ENCODE measurements around the gene LCP1. TPM values are rescaled to one million over a fixed set of nuclear protein-coding genes. Genes with fewer than 3 reads are reported as not detected.

The LCP1 gene
- total and polyA plus RNA-seq, 9 of the 15 experiments (the other 6 are each of a cell fraction or from before 2014, with no cell fraction given): 83.0 to 255 (median 163) TPM

DNA sequence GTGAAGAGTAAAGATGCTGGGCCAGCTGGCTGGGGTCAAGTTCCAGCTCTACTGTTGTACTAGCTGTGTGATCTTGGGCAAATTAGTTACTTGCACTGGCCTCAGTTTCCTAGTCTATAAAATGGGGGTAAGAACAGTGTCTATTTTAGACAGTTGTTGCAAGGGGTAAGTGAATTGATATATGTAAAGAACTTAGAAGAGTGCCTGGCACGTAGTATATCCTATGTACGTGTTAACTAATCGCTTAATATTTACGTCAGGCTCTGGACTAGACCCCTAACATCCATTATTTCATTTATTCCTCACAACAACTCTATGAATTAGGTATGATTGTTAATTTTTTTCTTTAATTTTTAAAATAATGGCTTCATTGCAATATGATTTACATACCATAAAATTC lies 3.7 kb upstream of the LCP1 start:
- Histone ChIP-seq H2AFZ (ENCODE audit: low read depth, low read length) (no peak overlapping the region), H4K20me1 (replicated peaks; ENCODE audit: control insufficient read depth, insufficient read depth, low read length) (no peaks in the 10 kb centered on the region), H3K9me1 (ENCODE audit: control insufficient read depth, insufficient read depth, low read length) (no peaks in the 10 kb centered on the region), H3K4me3 (no peak overlapping the region), H3K27ac (ENCODE audit: extremely low read depth, low read depth, low read length) (no peak overlapping the region), H3K4me1 (replicated peaks in 1 of 2; ENCODE audit: control insufficient read depth in 2 of 2, insufficient read depth in 2 of 2, low read length in 2 of 2) (peaks cover 7 to 22% of the 10 kb centered on the region in 2 experiments; a peak in 4 of 5 replicates), H3K9ac (ENCODE audit: insufficient read depth in 1 of 2, low read depth in 2 of 2, low read length in 2 of 2) (no peak overlapping the region), H3K27me3 (ENCODE audit: control insufficient read depth in 2 of 2, insufficient read depth in 2 of 2, low read length in 2 of 2) (no peaks in the 10 kb centered on the region), H3K79me2 (ENCODE audit: control insufficient read depth, insufficient read depth, low read length) (peaks cover 14% of the 10 kb centered on the region), H3K36me3 (ENCODE audit: control insufficient read depth, insufficient read depth, low read length) (no peaks in the 10 kb centered on the region), H3K4me2 (ENCODE audit: insufficient read depth, low read length) (no peak overlapping the region), H3K9me3 (replicated peaks; ENCODE audit: control insufficient read depth, insufficient read depth, low read depth, low read length) (no peaks in the 10 kb centered on the region)
- DNase-seq (ENCODE audit: extremely low read depth in 1 of 4, low spot score in 3 of 4) (no peak), ATAC-seq (no peak), FAIRE-seq (no peak)
- in situ Hi-C loops (cut with MboI) (no loop called here), intact Hi-C loops (cut with micrococcal nuclease) (no loop called here)
- 54% methylated on average over 4 of the region's 4 CpGs for WGBS (ENCODE audit: insufficient coverage, low coverage, missing lambda C conversion rate)
- BruUV-seq (replicated peaks): no TSS peak
- ChIA-PET POLR2A (no interaction called here), CTCF (ENCODE audit: low intra/inter-chr PET ratio) (no interaction called here)
- TF ChIP-seq BCOR (IDR thresholded peaks at IDR 0.05): peak; percentile 38; the same call in 1 of the 2 replicates
- peak; percentile 94 for TF ChIP-seq RBM25 (IDR thresholded peaks at IDR 0.05; ENCODE audit: low read depth, low read length, severe bottlenecking)
- no peak for TF ChIP-seq CHD2 (IDR thresholded peaks at IDR 0.05; ENCODE audit: low read depth, low read length)
- TF ChIP-seq KDM1A (IDR thresholded peaks at IDR 0.05): 0 out of 4 replicates have a peak, but pooled peaks of 1 of the 2 experiments have one; percentile 23

DNA sequence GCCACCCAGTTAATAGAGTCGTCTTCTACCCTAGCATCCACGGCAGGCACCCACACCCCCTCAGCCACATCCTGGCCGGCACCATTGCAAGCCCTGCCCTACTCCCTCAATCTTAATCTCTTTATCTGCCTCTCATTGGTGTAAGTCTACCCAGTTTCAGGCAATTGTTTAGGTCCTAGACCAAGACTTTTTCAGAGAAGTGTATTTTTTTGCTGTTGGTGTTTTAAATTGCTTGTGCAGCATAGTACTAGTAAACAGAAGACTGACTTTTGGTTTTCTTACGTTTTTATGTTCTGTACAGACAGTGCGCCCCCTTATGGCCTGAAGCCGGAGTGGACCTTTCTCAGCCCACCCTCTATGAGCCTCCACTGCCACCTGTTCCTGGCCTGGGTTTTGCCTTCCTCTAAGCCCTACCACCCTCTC lies 2.3 kb upstream of the LCP1 start:
- FAIRE-seq: peak; percentile 85
- Histone ChIP-seq H3K27me3 (ENCODE audit: control insufficient read depth in 2 of 2, insufficient read depth in 2 of 2, low read length in 2 of 2) (no peaks in the 10 kb centered on the region), H3K9me3 (replicated peaks; ENCODE audit: control insufficient read depth, insufficient read depth, low read depth, low read length) (no peaks in the 10 kb centered on the region), H2AFZ (ENCODE audit: low read depth, low read length) (peak overlapping the region; percentile 87), H3K4me1 (replicated peaks in 1 of 2; ENCODE audit: control insufficient read depth in 2 of 2, insufficient read depth in 2 of 2, low read length in 2 of 2) (peaks cover 7 to 24% of the 10 kb centered on the region in 2 experiments; a peak in 4 of 5 replicates), H3K4me3 (no peak overlapping the region), H3K36me3 (ENCODE audit: control insufficient read depth, insufficient read depth, low read length) (peaks cover 2% of the 10 kb centered on the region; the same call in 1 of the 3 replicates), H3K27ac (ENCODE audit: extremely low read depth, low read depth, low read length) (peak overlapping the region; percentile 98; the same call in 1 of the 3 replicates), H3K4me2 (ENCODE audit: insufficient read depth, low read length) (peak overlapping the region; percentile 61; the same call in 1 of the 2 replicates), H3K9ac (ENCODE audit: insufficient read depth in 1 of 2, low read depth in 2 of 2, low read length in 2 of 2) (no peak overlapping the region), H3K79me2 (ENCODE audit: control insufficient read depth, insufficient read depth, low read length) (peaks cover 28% of the 10 kb centered on the region), H3K9me1 (ENCODE audit: control insufficient read depth, insufficient read depth, low read length) (no peaks in the 10 kb centered on the region), H4K20me1 (replicated peaks; ENCODE audit: control insufficient read depth, insufficient read depth, low read length) (no peaks in the 10 kb centered on the region)
- CTCF ChIA-PET (ENCODE audit: low intra/inter-chr PET ratio): no interaction called here
- DNase-seq (ENCODE audit: extremely low read depth in 1 of 4, low spot score in 3 of 4): peak; percentile 49 to 72 (median 53)
- BruUV-seq (replicated peaks): no TSS peak
- 3% methylated on average over 6 of the region's 6 CpGs for WGBS (ENCODE audit: insufficient coverage, low coverage, missing lambda C conversion rate)
- POLR2A ChIA-PET: no interaction called here
- intact Hi-C loops (cut with micrococcal nuclease) (loop anchor here (5.0 kb wide), 1 partner anchor 103 kb away; no protein-coding TSS in a partner anchor), in situ Hi-C loops (cut with MboI) (no loop called here)
- peak; percentile 66 for ATAC-seq
- TF ChIP-seq RUNX1 (IDR thresholded peaks at IDR 0.05; ENCODE audit: low read depth): no peak
- TF ChIP-seq DNMT1 (IDR thresholded peaks at IDR 0.05): no peak
- TF ChIP-seq ZNF584 (CRISPR knock-in tag; IDR thresholded peaks at IDR 0.05; ENCODE audit: low read depth): no peak
- TF ChIP-seq MTA3 (IDR thresholded peaks at IDR 0.05; ENCODE audit: borderline replicate concordance): no peak
- TF ChIP-seq KLF13 (tag; IDR thresholded peaks at IDR 0.05; ENCODE audit: borderline replicate concordance, low read depth): no peak
- TF ChIP-seq, protein P1, sequence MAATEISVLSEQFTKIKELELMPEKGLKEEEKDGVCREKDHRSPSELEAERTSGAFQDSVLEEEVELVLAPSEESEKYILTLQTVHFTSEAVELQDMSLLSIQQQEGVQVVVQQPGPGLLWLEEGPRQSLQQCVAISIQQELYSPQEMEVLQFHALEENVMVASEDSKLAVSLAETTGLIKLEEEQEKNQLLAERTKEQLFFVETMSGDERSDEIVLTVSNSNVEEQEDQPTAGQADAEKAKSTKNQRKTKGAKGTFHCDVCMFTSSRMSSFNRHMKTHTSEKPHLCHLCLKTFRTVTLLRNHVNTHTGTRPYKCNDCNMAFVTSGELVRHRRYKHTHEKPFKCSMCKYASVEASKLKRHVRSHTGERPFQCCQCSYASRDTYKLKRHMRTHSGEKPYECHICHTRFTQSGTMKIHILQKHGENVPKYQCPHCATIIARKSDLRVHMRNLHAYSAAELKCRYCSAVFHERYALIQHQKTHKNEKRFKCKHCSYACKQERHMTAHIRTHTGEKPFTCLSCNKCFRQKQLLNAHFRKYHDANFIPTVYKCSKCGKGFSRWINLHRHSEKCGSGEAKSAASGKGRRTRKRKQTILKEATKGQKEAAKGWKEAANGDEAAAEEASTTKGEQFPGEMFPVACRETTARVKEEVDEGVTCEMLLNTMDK (IDR thresholded peaks at IDR 0.05; ENCODE audit: borderline replicate concordance, insufficient read depth, low read depth, low read length, poor library complexity, severe bottlenecking): peak; percentile 53
- TF ChIP-seq CXXC5 (CRISPR knock-in tag; IDR thresholded peaks at IDR 0.05): 0 out of 2 replicates have a peak, but pooled peaks have one; percentile 29
- TF ChIP-seq ZNF324 (CRISPR knock-in tag; IDR thresholded peaks at IDR 0.05): no peak

Measured in K562 (cell line).